Renal cortex interstitium (tissue), 3 donors: ENCODE results near the gene PRR11. TPM values are rescaled to one million over a fixed set of nuclear protein-coding genes. Genes with fewer than 3 reads are reported as not detected.

Experiments used
- polyA plus RNA-seq, 3 donors: library from polyadenylated mRNA; unstranded; fragments of 120-200 nt; gene quantifications; one replicate each; pipeline ENCODE4 v1.2.1, GENCODE V29; 2013; ENCODE audit not compliant: insufficient read length in 3 of 3

Gene PRR11
- polyA plus RNA-seq, 3 donors, result 16.1 to 26.7 (median 20.9) TPM

Other genes starting within 250 kb of the PRR11 start
- 10 to 100 TPM; 25.2 to 31.1 (median 27.7) TPM for gene TRIM37, start 48.9 kb upstream of the PRR11 start, polyA plus RNA-seq
- 10 to 100 TPM; 58.0 to 94.2 (median 73.0) TPM for gene SKA2, start 560 bp upstream of the PRR11 start, polyA plus RNA-seq
- 10 to 100 TPM; 19.4 to 26.7 (median 23.3) TPM for gene SMG8, start 54.3 kb downstream of the PRR11 start, polyA plus RNA-seq
- 10 to 100 TPM in 1 of 3 donors, 1 to 10 TPM in 2; 9.2 to 10.3 (median 9.5) TPM for gene GDPD1, start 64.8 kb downstream of the PRR11 start, polyA plus RNA-seq
- gene YPEL2, start 175.9 kb downstream of the PRR11 start, polyA plus RNA-seq, result 10 to 100 TPM; 31.0 to 39.3 (median 34.7) TPM